ENCODE measurements around the gene CACNG7. TPM values are rescaled to one million over a fixed set of nuclear protein-coding genes. Genes with fewer than 3 reads are reported as not detected.

Gene CACNG7
- total RNA-seq, 1 experiment from 2014 or later, result 22.7 TPM

DNA sequence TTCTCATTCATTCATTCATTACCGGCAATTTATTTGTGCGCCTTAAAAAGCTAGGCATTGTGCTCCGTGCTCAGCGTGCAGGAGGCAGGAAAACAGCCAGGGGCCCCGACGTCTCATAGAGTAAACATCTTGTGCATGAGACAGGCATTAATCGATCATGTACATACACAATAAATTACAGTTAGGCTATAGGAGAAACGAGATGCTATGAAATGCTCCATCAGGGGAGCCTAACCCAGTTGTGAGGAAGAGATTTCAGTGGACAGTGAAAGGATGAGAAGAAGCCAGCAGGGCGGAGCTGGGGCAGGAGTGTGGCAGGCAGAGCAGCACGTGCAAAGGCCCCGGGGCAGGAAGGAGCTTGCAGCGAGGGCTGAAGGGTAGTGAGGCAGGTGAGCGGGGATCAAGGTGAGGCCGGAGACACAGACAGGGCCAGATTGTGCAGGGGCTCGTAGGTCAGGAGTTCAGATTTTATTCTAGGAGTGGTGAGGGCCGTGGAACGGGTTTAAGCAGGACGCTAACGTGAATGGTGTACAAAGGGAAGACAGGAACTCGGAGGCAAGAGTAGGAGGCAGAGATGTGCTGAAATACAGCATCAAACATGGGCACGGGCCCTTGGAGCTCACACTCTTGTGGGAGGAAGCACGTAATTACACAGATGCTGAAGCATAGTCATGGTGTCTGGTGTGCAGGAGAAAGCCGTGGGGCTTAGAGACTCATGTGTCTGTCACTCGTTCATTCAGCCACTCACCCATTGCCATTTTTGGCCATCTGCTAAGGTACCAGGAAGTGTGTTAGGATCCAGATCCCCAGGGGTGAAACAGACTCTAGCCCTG lies 74.6 kb downstream of the CACNG7 start:
- H3K9ac ChIP-seq (ENCODE audit: extremely low read depth, insufficient read length, low read length), result no peak overlapping the region
- H3K23ac ChIP-seq (ENCODE audit: insufficient read length, low read depth, low read length), result no peak overlapping the region
- no peak overlapping the region for H4K5ac ChIP-seq (ENCODE audit: insufficient read length, low read depth, low read length)
- no peaks in the 10 kb centered on the region for H4K20me1 ChIP-seq (ENCODE audit: control insufficient read depth, insufficient read depth, insufficient read length)
- Mint-ChIP-seq H3K9me3 (no peaks in the 10 kb centered on the region; a peak in 2 of 5 replicates), H3K36me3 (ENCODE audit: insufficient read depth in 1 of 3, low read depth in 3 of 3) (no peaks in the 10 kb centered on the region), H3K27me3 (ENCODE audit: low read depth) (peaks cover 10% of the 10 kb centered on the region), H3K4me1 (peaks cover 12 to 15% of the 10 kb centered on the region in 2 experiments), H3K27ac (no peak overlapping the region), H3K4me3 (no peak overlapping the region)
- H3K18ac ChIP-seq (ENCODE audit: insufficient read length, low read depth, low read length), result no peak overlapping the region
- H3K23me2 ChIP-seq (ENCODE audit: insufficient read length, low read depth, low read length, poor library complexity, severe bottlenecking), result peaks cover 20% of the 10 kb centered on the region
- H2BK15ac ChIP-seq (ENCODE audit: low read depth, low read length), result no peak overlapping the region
- H3K79me2 ChIP-seq (ENCODE audit: insufficient read depth, low read length), result no peaks in the 10 kb centered on the region
- no peak overlapping the region for H4K8ac ChIP-seq (replicated peaks; ENCODE audit: insufficient read length, low read depth, low read length)
- no peak overlapping the region for H3K14ac ChIP-seq (ENCODE audit: insufficient read depth, low read length)
- H3K9me3 ChIP-seq (ENCODE audit: control insufficient read depth, low read depth, low read length), result no peaks in the 10 kb centered on the region
- no peak overlapping the region for H3K4me2 ChIP-seq (ENCODE audit: insufficient read depth, insufficient read length, low read length)
- no peaks in the 10 kb centered on the region for H3K79me1 ChIP-seq (ENCODE audit: insufficient read depth, low read depth, low read length, poor library complexity, severe bottlenecking)
- no peak overlapping the region for H2AK5ac ChIP-seq (ENCODE audit: insufficient read length, low read length)
- no peak overlapping the region for H3K56ac ChIP-seq (ENCODE audit: insufficient read length, low read depth, low read length)
- TF ChIP-seq, protein P1, sequence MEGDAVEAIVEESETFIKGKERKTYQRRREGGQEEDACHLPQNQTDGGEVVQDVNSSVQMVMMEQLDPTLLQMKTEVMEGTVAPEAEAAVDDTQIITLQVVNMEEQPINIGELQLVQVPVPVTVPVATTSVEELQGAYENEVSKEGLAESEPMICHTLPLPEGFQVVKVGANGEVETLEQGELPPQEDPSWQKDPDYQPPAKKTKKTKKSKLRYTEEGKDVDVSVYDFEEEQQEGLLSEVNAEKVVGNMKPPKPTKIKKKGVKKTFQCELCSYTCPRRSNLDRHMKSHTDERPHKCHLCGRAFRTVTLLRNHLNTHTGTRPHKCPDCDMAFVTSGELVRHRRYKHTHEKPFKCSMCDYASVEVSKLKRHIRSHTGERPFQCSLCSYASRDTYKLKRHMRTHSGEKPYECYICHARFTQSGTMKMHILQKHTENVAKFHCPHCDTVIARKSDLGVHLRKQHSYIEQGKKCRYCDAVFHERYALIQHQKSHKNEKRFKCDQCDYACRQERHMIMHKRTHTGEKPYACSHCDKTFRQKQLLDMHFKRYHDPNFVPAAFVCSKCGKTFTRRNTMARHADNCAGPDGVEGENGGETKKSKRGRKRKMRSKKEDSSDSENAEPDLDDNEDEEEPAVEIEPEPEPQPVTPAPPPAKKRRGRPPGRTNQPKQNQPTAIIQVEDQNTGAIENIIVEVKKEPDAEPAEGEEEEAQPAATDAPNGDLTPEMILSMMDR (conservative IDR thresholded peaks at IDR 0.05), result no peak
- no peak overlapping the region for H2BK12ac ChIP-seq (ENCODE audit: insufficient read length, low read depth, low read length)
- no peak overlapping the region for H2AFZ ChIP-seq (ENCODE audit: low read length)
- no peak overlapping the region for H2BK120ac ChIP-seq (ENCODE audit: low read depth, low read length, poor library complexity, severe bottlenecking)
- no peak overlapping the region for H3K27ac ChIP-seq (ENCODE audit: insufficient read length, low read depth, low read length)
- no CpG with 5 or more reads among the region's 24 CpGs for WGBS (ENCODE audit: extremely low coverage, insufficient read length, low lambda C conversion rate)
- H3K4ac ChIP-seq (ENCODE audit: low read depth, low read length), result no peak overlapping the region
- peaks cover 2% of the 10 kb centered on the region; the same call in 1 of the 2 replicates for H3K4me1 ChIP-seq (ENCODE audit: insufficient read depth, low read length)
- no peak overlapping the region for H4K91ac ChIP-seq (ENCODE audit: insufficient read length, low read depth, low read length)
- no peak for DNase-seq
- no peak overlapping the region for H2BK20ac ChIP-seq (ENCODE audit: low read depth, low read length, poor library complexity, severe bottlenecking)
- H3K27me3 ChIP-seq (ENCODE audit: insufficient read depth, low read length), result no peaks in the 10 kb centered on the region
- H2BK5ac ChIP-seq (ENCODE audit: insufficient read length, low read length), result no peak overlapping the region
- H3T11ph ChIP-seq (ENCODE audit: low read length), result no peak overlapping the region
